ENCODE results near the gene ATP2A2. TPM values are rescaled to one million over a fixed set of nuclear protein-coding genes. Genes with fewer than 3 reads are reported as not detected.
A peak's percentile ranks its signal among the peaks of the same experiment; 100 is the strongest.

ATP2A2 gene
- total RNA-seq, 1 donor from 2014 or later = 1,955 TPM

GRCh38 chr12:110379631-110380030 lies 98.6 kb downstream of the ATP2A2 start:
- Histone ChIP-seq H3K9me3 (replicated peaks) (no peaks in the 10 kb centered on the region), H3K27ac (replicated peaks) (peak overlapping the region; percentile 20), H3K4me1 (peaks cover 15% of the 10 kb centered on the region), H3K27me3 (ENCODE audit: low read depth) (no peaks in the 10 kb centered on the region), H3K4me3 (no peak overlapping the region), H3K36me3 (peaks cover 98% of the 10 kb centered on the region)
- intact Hi-C loops (cut with micrococcal nuclease) = no loop called here
- no peak for DNase-seq
- no peak for TF ChIP-seq CTCF (IDR thresholded peaks at IDR 0.05; ENCODE audit: borderline replicate concordance)

- no peak for DNase-seq
- Histone ChIP-seq H3K4me1 (peaks cover 7% of the 10 kb centered on the region), H3K27me3 (ENCODE audit: low read depth) (no peaks in the 10 kb centered on the region), H3K9me3 (replicated peaks) (no peaks in the 10 kb centered on the region), H3K36me3 (peaks cover 96% of the 10 kb centered on the region), H3K27ac (replicated peaks) (no peak overlapping the region), H3K4me3 (no peak overlapping the region)
- intact Hi-C loops (cut with micrococcal nuclease) = no loop called here
- TF ChIP-seq CTCF (IDR thresholded peaks at IDR 0.05; ENCODE audit: borderline replicate concordance) = no peak
Measured at GRCh38 chr12:110382683-110383082, 101.6 kb downstream of the ATP2A2 start.

Other genes starting within 250 kb of the ATP2A2 start
- gene C12orf76, start 232.7 kb upstream of the ATP2A2 start, total RNA-seq = 5.4 TPM
- 12.2 TPM for gene IFT81, start 156.9 kb upstream of the ATP2A2 start, total RNA-seq
- gene ANAPC7, start 122.5 kb downstream of the ATP2A2 start, total RNA-seq = 32.0 TPM
- gene ARPC3, start 169.1 kb downstream of the ATP2A2 start, total RNA-seq = 84.5 TPM
- gene GPN3, start 187.0 kb downstream of the ATP2A2 start, total RNA-seq = 29.3 TPM
- gene FAM216A, start 187.6 kb downstream of the ATP2A2 start, total RNA-seq = 4.2 TPM
- 91.1 TPM for gene VPS29, start 220.9 kb downstream of the ATP2A2 start, total RNA-seq
- 0.63 TPM for gene RAD9B, start 221.1 kb downstream of the ATP2A2 start, total RNA-seq

Data from left ventricle myocardium inferior (tissue), 1 donor.